Measurements from ENCODE around the gene U2AF1L4. TPM values are rescaled to one million over a fixed set of nuclear protein-coding genes. Genes with fewer than 3 reads are reported as not detected.

The U2AF1L4 gene
- total and polyA plus RNA-seq, 2 donors: 19.8 to 45.0 TPM

DNA sequence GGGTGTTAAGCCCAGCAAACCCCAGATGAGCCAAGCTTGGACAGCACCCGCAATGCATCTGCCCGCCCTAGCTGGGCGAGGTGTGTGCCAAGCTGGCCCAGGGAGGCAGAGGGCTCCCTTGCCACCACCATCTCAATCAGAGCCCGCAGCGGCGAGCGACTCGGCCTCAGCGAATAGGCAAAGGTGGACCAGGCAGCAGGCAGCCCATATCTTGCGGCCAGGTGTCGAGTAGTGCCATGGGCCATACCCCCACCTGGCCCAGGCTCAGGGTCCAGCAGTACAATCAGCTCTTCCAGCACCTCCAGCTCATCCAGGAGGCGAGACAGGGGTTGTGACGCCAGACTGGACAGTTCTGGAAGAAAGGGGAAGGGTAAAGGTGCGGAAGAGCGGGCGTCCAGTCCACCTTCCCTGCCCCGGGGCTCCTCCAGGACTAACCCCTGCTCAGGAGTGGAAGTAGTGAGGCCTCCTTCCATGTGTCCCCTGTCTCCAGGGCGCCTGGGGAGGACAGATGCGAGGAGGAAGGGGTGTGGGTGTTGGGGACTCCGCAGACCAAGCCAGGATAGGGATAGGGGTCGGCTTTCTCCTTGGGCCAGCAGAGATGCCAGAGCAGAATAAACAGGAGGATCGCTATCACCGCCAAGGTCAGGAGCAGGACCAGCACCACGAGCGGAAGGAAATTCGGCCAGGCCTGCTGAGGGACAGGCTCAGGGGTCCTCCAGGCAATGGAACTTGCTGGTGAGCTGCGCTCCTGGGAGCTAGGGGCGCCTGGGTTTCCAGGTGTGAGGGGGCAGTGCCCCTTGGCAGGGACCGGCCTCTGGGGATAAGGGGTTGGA is 5.7 kb downstream of the U2AF1L4 start:
- H3K4me3 ChIP-seq (ENCODE audit: low read length in 2 of 2): peak overlapping the region in 1 of 2 donors; percentile 79
- peaks cover 37 to 44% of the 10 kb centered on the region in 2 donors for H3K36me3 ChIP-seq (ENCODE audit: control insufficient read depth in 2 of 2, insufficient read depth in 2 of 2, low read length in 1 of 2)
- peaks cover 0 to 2% of the 10 kb centered on the region in 2 donors for H3K9me3 ChIP-seq (ENCODE audit: control insufficient read depth in 2 of 2, insufficient read depth in 1 of 2, low read length in 1 of 2)
- no peak for DNase-seq (ENCODE audit: low read depth in 6 of 9, low spot score in 9 of 9)
- H3K27me3 ChIP-seq (ENCODE audit: control insufficient read depth in 2 of 2, insufficient read depth in 1 of 2, low read length in 1 of 2): no peaks in the 10 kb centered on the region
- H3K27ac ChIP-seq (ENCODE audit: low read depth in 1 of 2, low read length in 1 of 2): no peak overlapping the region
- peaks cover 20 to 44% of the 10 kb centered on the region in 2 donors for H3K4me1 ChIP-seq (ENCODE audit: control insufficient read depth in 2 of 2, insufficient read depth in 2 of 2, low read length in 2 of 2)
- 94% methylated on average over 29 of the region's 29 CpGs for WGBS

GRCh38 chr19:35738887-35739229 is 6.4 kb downstream of the U2AF1L4 start:
- Histone ChIP-seq H3K27ac (ENCODE audit: low read depth in 1 of 2, low read length in 1 of 2) (no peak overlapping the region), H3K4me1 (ENCODE audit: control insufficient read depth in 2 of 2, insufficient read depth in 2 of 2, low read length in 2 of 2) (peaks cover 17 to 38% of the 10 kb centered on the region in 2 donors), H3K36me3 (ENCODE audit: control insufficient read depth in 2 of 2, insufficient read depth in 2 of 2, low read length in 1 of 2) (peaks cover 43 to 49% of the 10 kb centered on the region in 2 donors), H3K9me3 (ENCODE audit: control insufficient read depth in 2 of 2, insufficient read depth in 1 of 2, low read length in 1 of 2) (no peaks in the 10 kb centered on the region), H3K4me3 (ENCODE audit: low read length in 2 of 2) (no peak overlapping the region), H3K27me3 (ENCODE audit: control insufficient read depth in 2 of 2, insufficient read depth in 1 of 2, low read length in 1 of 2) (no peaks in the 10 kb centered on the region)
- 98% methylated on average over 2 of the region's 2 CpGs for WGBS
- no peak for DNase-seq (ENCODE audit: low read depth in 6 of 9, low spot score in 9 of 9)

DNA sequence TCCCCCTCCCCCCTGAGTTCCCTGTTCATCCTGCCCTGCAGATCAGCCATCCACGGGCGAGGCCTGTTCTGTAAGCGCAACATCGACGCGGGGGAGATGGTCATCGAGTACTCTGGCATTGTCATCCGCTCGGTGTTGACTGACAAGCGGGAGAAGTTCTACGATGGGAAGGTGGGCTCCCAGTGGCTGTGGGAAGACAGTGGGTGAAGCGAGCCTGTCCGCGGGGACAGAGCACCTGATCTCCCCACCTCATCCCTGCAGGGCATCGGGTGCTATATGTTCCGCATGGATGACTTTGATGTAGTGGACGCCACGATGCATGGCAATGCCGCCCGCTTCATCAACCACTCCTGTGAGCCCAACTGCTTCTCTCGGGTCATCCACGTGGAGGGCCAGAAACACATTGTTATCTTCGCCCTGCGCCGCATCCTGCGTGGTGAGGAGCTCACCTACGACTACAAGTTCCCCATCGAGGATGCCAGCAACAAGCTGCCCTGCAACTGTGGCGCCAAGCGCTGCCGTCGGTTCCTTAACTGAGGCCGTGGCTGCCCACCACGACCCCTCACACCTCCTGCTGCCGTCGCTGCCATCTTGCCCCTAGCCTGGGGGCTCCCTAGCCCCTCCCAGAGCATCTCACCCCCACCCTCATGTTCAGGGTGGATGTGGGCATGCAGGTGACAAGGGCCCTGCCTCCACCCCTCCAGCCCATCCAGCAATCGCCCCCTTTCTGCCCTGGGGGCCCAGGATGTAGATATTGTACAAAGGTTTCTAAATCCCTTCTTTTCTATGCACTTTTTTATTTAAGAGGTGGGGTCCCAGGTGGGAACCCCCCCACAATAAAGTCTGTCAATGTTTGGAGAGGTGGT is 7.0 kb downstream of the U2AF1L4 start:
- no peak for DNase-seq (ENCODE audit: low read depth in 6 of 9, low spot score in 9 of 9)
- 97% methylated on average over 37 of the region's 37 CpGs for WGBS
- Histone ChIP-seq H3K9me3 (ENCODE audit: control insufficient read depth in 2 of 2, insufficient read depth in 1 of 2, low read length in 1 of 2) (no peaks in the 10 kb centered on the region), H3K27ac (ENCODE audit: low read depth in 1 of 2, low read length in 1 of 2) (no peak overlapping the region), H3K27me3 (ENCODE audit: control insufficient read depth in 2 of 2, insufficient read depth in 1 of 2, low read length in 1 of 2) (no peaks in the 10 kb centered on the region), H3K4me3 (ENCODE audit: low read length in 2 of 2) (no peak overlapping the region), H3K4me1 (ENCODE audit: control insufficient read depth in 2 of 2, insufficient read depth in 2 of 2, low read length in 2 of 2) (peaks cover 17 to 37% of the 10 kb centered on the region in 2 donors), H3K36me3 (ENCODE audit: control insufficient read depth in 2 of 2, insufficient read depth in 2 of 2, low read length in 1 of 2) (peaks cover 49 to 51% of the 10 kb centered on the region in 2 donors)

DNA sequence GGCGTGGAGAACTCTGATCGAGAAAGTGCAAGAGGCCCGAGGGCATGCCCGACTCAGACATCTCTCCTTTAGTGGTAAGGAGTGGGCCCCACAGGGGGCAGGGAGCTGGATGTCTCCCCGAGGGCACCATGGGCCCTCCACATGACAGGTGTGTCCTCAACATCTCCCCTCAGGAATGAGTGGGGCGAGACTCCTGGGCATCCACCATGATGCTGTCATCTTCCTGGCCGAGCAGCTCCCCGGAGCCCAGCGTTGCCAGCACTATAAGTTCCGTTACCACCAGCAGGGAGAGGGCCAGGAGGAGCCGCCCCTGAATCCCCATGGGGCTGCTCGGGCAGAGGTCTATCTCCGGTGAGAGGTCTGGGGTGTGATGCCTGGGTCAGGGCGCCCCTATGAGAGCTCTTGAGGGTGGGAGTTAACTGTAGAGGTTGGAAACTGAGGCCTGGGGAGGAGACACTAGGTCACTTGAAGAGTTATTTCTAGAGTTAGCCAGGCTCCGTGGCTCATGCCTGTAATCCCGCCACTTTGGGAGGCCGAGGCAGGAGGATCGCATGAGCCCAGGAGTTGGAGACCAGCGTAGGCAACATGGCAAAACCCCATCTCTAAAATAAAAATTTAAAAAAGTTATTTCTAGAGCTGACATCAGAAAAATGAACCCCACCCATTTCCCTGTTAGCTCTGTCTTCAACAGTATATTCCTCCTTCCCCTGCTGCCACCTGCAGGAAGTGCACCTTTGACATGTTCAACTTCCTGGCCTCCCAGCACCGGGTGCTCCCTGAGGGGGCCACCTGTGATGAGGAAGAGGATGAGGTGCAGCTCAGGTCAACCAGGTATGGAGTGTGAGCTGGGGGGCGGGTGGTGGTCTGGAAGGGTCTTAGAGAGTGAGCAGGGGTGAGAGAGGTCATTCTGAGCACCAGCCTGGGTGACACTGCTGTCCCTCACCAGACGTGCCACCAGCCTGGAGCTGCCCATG is 8.0 kb downstream of the U2AF1L4 start:
- DNase-seq (ENCODE audit: low read depth in 6 of 9, low spot score in 9 of 9): no peak
- Histone ChIP-seq H3K27ac (ENCODE audit: low read depth in 1 of 2, low read length in 1 of 2) (no peak overlapping the region), H3K4me3 (ENCODE audit: low read length in 2 of 2) (no peak overlapping the region), H3K4me1 (ENCODE audit: control insufficient read depth in 2 of 2, insufficient read depth in 2 of 2, low read length in 2 of 2) (peaks cover 10 to 28% of the 10 kb centered on the region in 2 donors), H3K36me3 (ENCODE audit: control insufficient read depth in 2 of 2, insufficient read depth in 2 of 2, low read length in 1 of 2) (peaks cover 54 to 60% of the 10 kb centered on the region in 2 donors), H3K27me3 (ENCODE audit: control insufficient read depth in 2 of 2, insufficient read depth in 1 of 2, low read length in 1 of 2) (no peaks in the 10 kb centered on the region), H3K9me3 (ENCODE audit: control insufficient read depth in 2 of 2, insufficient read depth in 1 of 2, low read length in 1 of 2) (no peaks in the 10 kb centered on the region)
- 89% methylated on average over 22 of the region's 22 CpGs for WGBS

DNA sequence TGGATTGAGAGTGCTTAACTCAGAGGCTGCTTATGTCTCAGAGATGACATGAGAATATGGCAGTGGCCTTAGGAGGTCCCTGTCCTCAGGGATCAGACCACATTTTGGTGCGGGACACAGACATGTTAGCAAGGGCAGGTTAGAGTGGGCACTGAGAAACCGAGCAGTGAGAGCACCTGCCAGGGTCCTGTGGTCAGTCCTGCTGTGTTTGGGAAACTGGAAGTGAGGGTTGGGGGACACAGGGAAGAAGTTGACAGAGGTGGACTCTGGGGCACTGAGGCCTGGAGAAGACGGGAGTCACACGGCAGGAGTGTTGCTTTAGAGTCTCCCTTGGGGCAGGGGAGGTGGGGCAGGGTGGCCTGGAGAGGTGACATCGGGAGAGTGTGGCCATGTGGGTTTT is 10.3 kb downstream of the U2AF1L4 start:
- DNase-seq (ENCODE audit: low read depth in 6 of 9, low spot score in 9 of 9): no peak
- H3K27me3 ChIP-seq (ENCODE audit: control insufficient read depth in 2 of 2, insufficient read depth in 1 of 2, low read length in 1 of 2): no peaks in the 10 kb centered on the region
- H3K9me3 ChIP-seq (ENCODE audit: control insufficient read depth in 2 of 2, insufficient read depth in 1 of 2, low read length in 1 of 2): no peaks in the 10 kb centered on the region
- H3K36me3 ChIP-seq (ENCODE audit: control insufficient read depth in 2 of 2, insufficient read depth in 2 of 2, low read length in 1 of 2): peaks cover 77 to 83% of the 10 kb centered on the region in 2 donors
- H3K4me3 ChIP-seq (ENCODE audit: low read length in 2 of 2): no peak overlapping the region
- 94% methylated on average over 5 of the region's 5 CpGs for WGBS
- peaks cover 1 to 9% of the 10 kb centered on the region in 2 donors for H3K4me1 ChIP-seq (ENCODE audit: control insufficient read depth in 2 of 2, insufficient read depth in 2 of 2, low read length in 2 of 2)
- H3K27ac ChIP-seq (ENCODE audit: low read depth in 1 of 2, low read length in 1 of 2): no peak overlapping the region

- Histone ChIP-seq H3K27me3 (ENCODE audit: control insufficient read depth in 2 of 2, insufficient read depth in 1 of 2, low read length in 1 of 2) (no peaks in the 10 kb centered on the region), H3K9me3 (ENCODE audit: control insufficient read depth in 2 of 2, insufficient read depth in 1 of 2, low read length in 1 of 2) (no peaks in the 10 kb centered on the region), H3K36me3 (ENCODE audit: control insufficient read depth in 2 of 2, insufficient read depth in 2 of 2, low read length in 1 of 2) (peaks cover 81 to 89% of the 10 kb centered on the region in 2 donors), H3K4me3 (ENCODE audit: low read length in 2 of 2) (no peak overlapping the region), H3K27ac (ENCODE audit: low read depth in 1 of 2, low read length in 1 of 2) (no peak overlapping the region), H3K4me1 (ENCODE audit: control insufficient read depth in 2 of 2, insufficient read depth in 2 of 2, low read length in 2 of 2) (peaks cover 0 to 5% of the 10 kb centered on the region in 2 donors)
- 98% methylated on average over 8 of the region's 8 CpGs for WGBS
- no peak for DNase-seq (ENCODE audit: low read depth in 6 of 9, low spot score in 9 of 9)
Observed at GRCh38 chr19:35734273-35734672, 10.9 kb downstream of the U2AF1L4 start.

GRCh38 chr19:35733180-35734125 is 11.8 kb downstream of the U2AF1L4 start:
- peaks cover 0 to 5% of the 10 kb centered on the region in 2 donors for H3K4me1 ChIP-seq (ENCODE audit: control insufficient read depth in 2 of 2, insufficient read depth in 2 of 2, low read length in 2 of 2)
- WGBS: 98% methylated on average over 35 of the region's 35 CpGs
- H3K36me3 ChIP-seq (ENCODE audit: control insufficient read depth in 2 of 2, insufficient read depth in 2 of 2, low read length in 1 of 2): peaks cover 81 to 91% of the 10 kb centered on the region in 2 donors
- no peak overlapping the region for H3K27ac ChIP-seq (ENCODE audit: low read depth in 1 of 2, low read length in 1 of 2)
- DNase-seq (ENCODE audit: low read depth in 6 of 9, low spot score in 9 of 9): no peak
- no peaks in the 10 kb centered on the region for H3K9me3 ChIP-seq (ENCODE audit: control insufficient read depth in 2 of 2, insufficient read depth in 1 of 2, low read length in 1 of 2)
- no peak overlapping the region for H3K4me3 ChIP-seq (ENCODE audit: low read length in 2 of 2)
- H3K27me3 ChIP-seq (ENCODE audit: control insufficient read depth in 2 of 2, insufficient read depth in 1 of 2, low read length in 1 of 2): no peaks in the 10 kb centered on the region

Measured in thymus (tissue), 11 donors.